Neural progenitor cell (in vitro differentiated cells): ENCODE measurements around the gene CWH43. TPM values are rescaled to one million over a fixed set of nuclear protein-coding genes. Genes with fewer than 3 reads are reported as not detected.
A peak's percentile ranks its signal among the peaks of the same experiment; 100 is the strongest.
"Not testable (repeated sequence)": the region's sequence is repeated elsewhere in the genome, so short reads cannot be mapped to it uniquely, and the experiment has no call there.

Source experiments
- DNase-seq: peaks from one replicate; pipeline ENCODE4 v3.0.0-alpha.2; 2016; ENCODE audit warnings: low spot score
- H2AFZ ChIP-seq: fragments of 200-600 bp; sonication (generic); replicated peaks from 2 replicates; pipeline ENCODE4 v1.6.1; 2016; ENCODE audit warnings: antibody characterized with exemption
- H3F3A ChIP-seq: fragments of 200-600 bp; sonication (generic); 2 replicates; pipeline ENCODE4 v1.6.1; 2016; ENCODE audit warnings: antibody characterized with exemption, low read depth
- H3K27ac ChIP-seq: fragments of 200-600 bp; sonication (generic); 2 replicates; pipeline ENCODE4 v1.5.1; 2016; ENCODE audit warnings: mild to moderate bottlenecking
- H3K27me3 ChIP-seq: fragments of 200-600 bp; sonication (generic); 2 replicates; pipeline ENCODE4 v1.6.1; 2016; ENCODE audit warnings: mild to moderate bottlenecking, moderate library complexity
- H3K36me3 ChIP-seq: fragments of 200-600 bp; sonication (generic); 2 replicates; pipeline ENCODE4 v1.5.1; 2016
- H3K4me1 ChIP-seq: fragments of 200-600 bp; sonication (generic); 2 replicates; pipeline ENCODE4 v1.6.1; 2016; ENCODE audit warnings: mixed run types
- H3K4me2 ChIP-seq: fragments of 200-600 bp; sonication (generic); 2 replicates; pipeline ENCODE4 v1.6.1; 2016
- H3K4me3 ChIP-seq: fragments of 200-600 bp; sonication (generic); 2 replicates; pipeline ENCODE4 v1.5.1; 2016
- H3K79me2 ChIP-seq: fragments of 200-600 bp; sonication (generic); 2 replicates; pipeline ENCODE4 v1.6.1; 2016; ENCODE audit warnings: low read depth
- H3K9ac ChIP-seq: fragments of 200-600 bp; sonication (generic); 2 replicates; pipeline ENCODE4 v1.6.1; 2016
- H3K9me3 ChIP-seq: fragments of 200-600 bp; sonication (generic); 2 replicates; pipeline ENCODE4 v1.5.1; 2016; ENCODE audit warnings: low read depth
- H4K20me1 ChIP-seq: fragments of 200-600 bp; sonication (generic); 2 replicates; pipeline ENCODE4 v1.6.1; 2016; ENCODE audit warnings: low read depth
- H3K27ac Mint-ChIP-seq: 3 replicates; pipeline ENCODE4 v1.8.0; 2021; ENCODE audit warnings: mixed read lengths
- H3K27me3 Mint-ChIP-seq: 2 replicates; pipeline ENCODE4 v1.8.0; 2022; ENCODE audit warnings: low read depth, mild to moderate bottlenecking, inconsistent platforms, moderate library complexity, mixed read lengths; ENCODE audit not compliant: insufficient read depth
- H3K36me3 Mint-ChIP-seq: 3 replicates; pipeline ENCODE4 v1.8.0; 2021; ENCODE audit warnings: mixed read lengths
- H3K4me1 Mint-ChIP-seq: 3 replicates; pipeline ENCODE4 v1.8.0; 2021; ENCODE audit warnings: mixed read lengths
- H3K4me3 Mint-ChIP-seq: 3 replicates; pipeline ENCODE4 v1.8.0; 2021; ENCODE audit warnings: mild to moderate bottlenecking, moderate library complexity, mixed read lengths
- H3K9me3 Mint-ChIP-seq: 3 replicates; pipeline ENCODE4 v1.8.0; 2020; ENCODE audit warnings: mixed read lengths
- EZH2 ChIP-seq: fragments of 200-600 bp; sonication (generic); IDR thresholded peaks from 2 replicates; pipeline ENCODE4 v1.6.1; 2017; ENCODE audit warnings: antibody characterized with exemption, mild to moderate bottlenecking, moderate library complexity
- EZH2phosphoT487 ChIP-seq: fragments of 200-600 bp; sonication (generic); IDR thresholded peaks from 2 replicates; pipeline ENCODE4 v1.6.1; 2017; ENCODE audit warnings: antibody characterized with exemption
- total RNA-seq: library from RNA; depleted of rRNA; stranded (reverse); fragments of >200 nt; gene quantifications from 2 replicates; pipeline ENCODE4 v1.2.3, GENCODE V29; 2015; ENCODE audit warnings: low replicate concordance
- TF ChIP-seq, protein P1 (sequence below): fragments of 200-600 bp; sonication (generic); IDR thresholded peaks from 2 replicates; pipeline ENCODE4 v1.5.1; 2017; ENCODE audit warnings: antibody characterized with exemption, mild to moderate bottlenecking

CWH43 gene
- total RNA-seq, 1 donor from 2014 or later: not detected

DNA sequence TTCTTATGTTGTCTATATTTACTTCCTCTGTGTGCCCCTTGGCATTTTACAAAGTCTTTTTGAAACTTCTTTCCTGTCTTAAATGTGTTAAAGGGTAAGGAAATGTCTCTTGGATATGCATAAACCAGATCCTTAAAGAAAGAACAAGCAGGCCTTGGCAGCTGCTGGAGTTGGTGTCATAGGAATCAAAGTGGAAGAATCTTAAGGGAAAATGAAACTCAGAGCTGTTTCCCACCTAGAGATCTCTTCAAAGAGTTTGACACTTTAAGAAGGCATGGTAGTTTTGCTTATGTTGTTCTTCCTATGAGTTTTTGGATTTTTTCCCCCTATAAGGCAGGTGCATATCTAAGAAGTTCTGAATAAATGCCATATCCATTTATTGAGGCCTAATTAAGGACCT is 37.0 kb upstream of the CWH43 start:
- Histone ChIP-seq H3K27ac (no peak overlapping the region), H3K4me1 (no peaks in the 10 kb centered on the region), H3K9ac (no peak overlapping the region), H3K79me2 (no peaks in the 10 kb centered on the region), H2AFZ (no peak overlapping the region), H3K27me3 (no peaks in the 10 kb centered on the region), H3K36me3 (no peaks in the 10 kb centered on the region), H3K4me3 (no peak overlapping the region), H3K9me3 (no peaks in the 10 kb centered on the region), H4K20me1 (no peaks in the 10 kb centered on the region), H3K4me2 (no peak overlapping the region), H3F3A (no peaks in the 10 kb centered on the region)
- H3K4me1 Mint-ChIP-seq: peaks cover 6% of the 10 kb centered on the region
- no peak overlapping the region for H3K4me3 Mint-ChIP-seq
- H3K27me3 Mint-ChIP-seq: peaks cover 4% of the 10 kb centered on the region
- H3K9me3 Mint-ChIP-seq: no peaks in the 10 kb centered on the region
- TF ChIP-seq EZH2phosphoT487: no peak
- TF ChIP-seq, protein P1, sequence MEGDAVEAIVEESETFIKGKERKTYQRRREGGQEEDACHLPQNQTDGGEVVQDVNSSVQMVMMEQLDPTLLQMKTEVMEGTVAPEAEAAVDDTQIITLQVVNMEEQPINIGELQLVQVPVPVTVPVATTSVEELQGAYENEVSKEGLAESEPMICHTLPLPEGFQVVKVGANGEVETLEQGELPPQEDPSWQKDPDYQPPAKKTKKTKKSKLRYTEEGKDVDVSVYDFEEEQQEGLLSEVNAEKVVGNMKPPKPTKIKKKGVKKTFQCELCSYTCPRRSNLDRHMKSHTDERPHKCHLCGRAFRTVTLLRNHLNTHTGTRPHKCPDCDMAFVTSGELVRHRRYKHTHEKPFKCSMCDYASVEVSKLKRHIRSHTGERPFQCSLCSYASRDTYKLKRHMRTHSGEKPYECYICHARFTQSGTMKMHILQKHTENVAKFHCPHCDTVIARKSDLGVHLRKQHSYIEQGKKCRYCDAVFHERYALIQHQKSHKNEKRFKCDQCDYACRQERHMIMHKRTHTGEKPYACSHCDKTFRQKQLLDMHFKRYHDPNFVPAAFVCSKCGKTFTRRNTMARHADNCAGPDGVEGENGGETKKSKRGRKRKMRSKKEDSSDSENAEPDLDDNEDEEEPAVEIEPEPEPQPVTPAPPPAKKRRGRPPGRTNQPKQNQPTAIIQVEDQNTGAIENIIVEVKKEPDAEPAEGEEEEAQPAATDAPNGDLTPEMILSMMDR: no peak
- no peak for TF ChIP-seq EZH2
- DNase-seq: no peak
- H3K36me3 Mint-ChIP-seq: no peaks in the 10 kb centered on the region
- H3K27ac Mint-ChIP-seq: no peak overlapping the region

DNA sequence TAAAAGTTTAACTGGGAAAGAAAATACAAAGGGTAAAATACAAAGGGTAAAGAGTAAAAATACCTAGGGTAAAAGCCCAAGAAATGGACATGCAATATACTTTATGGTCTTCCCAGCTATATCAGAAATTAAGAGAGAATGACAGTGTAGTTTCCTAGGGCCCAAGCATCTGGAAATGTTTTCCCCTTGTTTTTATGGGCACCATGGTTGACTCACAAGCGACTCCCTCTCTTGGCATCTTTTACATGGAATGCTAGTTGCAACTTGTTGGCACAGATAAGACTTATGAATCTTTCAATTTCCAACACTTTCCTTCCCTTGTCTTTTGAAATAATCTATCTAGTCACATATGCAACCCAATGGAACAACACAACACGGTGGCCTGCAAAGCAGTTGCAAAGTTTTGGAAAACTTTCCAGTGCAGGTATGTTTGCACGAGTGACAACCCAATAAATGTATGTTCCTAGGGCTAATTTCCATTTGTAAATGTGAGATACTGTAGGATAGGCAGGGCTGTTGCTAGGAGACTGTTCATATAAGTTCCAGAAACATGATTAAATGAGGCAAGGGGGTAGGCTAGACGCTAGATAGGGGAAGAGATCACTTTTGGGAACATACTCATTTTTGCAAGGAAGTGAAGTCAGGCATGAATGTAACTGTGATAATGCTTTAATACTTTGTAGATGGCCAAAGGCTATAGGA is 36.4 kb upstream of the CWH43 start:
- Histone ChIP-seq H3K9me3 (no peaks in the 10 kb centered on the region), H3K4me2 (no peak overlapping the region), H3F3A (no peaks in the 10 kb centered on the region), H3K4me1 (no peaks in the 10 kb centered on the region), H3K36me3 (no peaks in the 10 kb centered on the region), H3K4me3 (no peak overlapping the region), H3K79me2 (no peaks in the 10 kb centered on the region), H4K20me1 (no peaks in the 10 kb centered on the region), H3K9ac (no peak overlapping the region), H3K27me3 (no peaks in the 10 kb centered on the region), H3K27ac (no peak overlapping the region), H2AFZ (no peak overlapping the region)
- Mint-ChIP-seq H3K27ac (no peak overlapping the region), H3K9me3 (no peaks in the 10 kb centered on the region), H3K27me3 (peaks cover 2% of the 10 kb centered on the region), H3K4me3 (no peak overlapping the region), H3K36me3 (no peaks in the 10 kb centered on the region), H3K4me1 (peaks cover 4% of the 10 kb centered on the region)
- TF ChIP-seq, protein P1: no peak
- TF ChIP-seq EZH2: no peak
- no peak for TF ChIP-seq EZH2phosphoT487
- no peak for DNase-seq

DNA sequence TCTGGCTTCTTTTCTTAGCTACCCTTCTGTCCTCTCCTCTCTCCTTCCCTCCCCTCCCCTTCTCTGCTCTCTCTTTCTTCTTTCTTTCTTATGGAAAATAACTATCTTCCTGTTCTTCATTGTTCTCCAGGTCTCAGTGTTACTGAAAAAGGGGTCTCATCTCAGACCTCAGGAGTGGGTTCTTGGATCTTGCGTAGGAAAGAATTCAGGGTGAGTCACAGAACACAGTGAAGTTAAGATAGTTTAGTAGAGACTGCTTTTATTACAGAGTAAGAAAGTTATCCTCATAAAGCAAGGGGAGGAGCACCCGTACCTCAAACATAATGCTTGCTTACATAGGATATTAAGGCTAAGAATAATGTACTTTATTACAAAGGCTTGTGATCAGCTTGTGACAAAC is 31.8 kb upstream of the CWH43 start:
- H3K9me3 ChIP-seq: no peaks in the 10 kb centered on the region
- H3K9me3 Mint-ChIP-seq: no peaks in the 10 kb centered on the region
- no peaks in the 10 kb centered on the region for H3K36me3 Mint-ChIP-seq
- no peak overlapping the region for H3K4me3 Mint-ChIP-seq
- no peaks in the 10 kb centered on the region for H3K79me2 ChIP-seq
- no peak overlapping the region for H3K27ac Mint-ChIP-seq
- H3K4me3 ChIP-seq: no peak overlapping the region
- no peaks in the 10 kb centered on the region for H3K4me1 ChIP-seq
- H3K27me3 Mint-ChIP-seq: no peaks in the 10 kb centered on the region
- H3F3A ChIP-seq: no peaks in the 10 kb centered on the region
- no peaks in the 10 kb centered on the region for H4K20me1 ChIP-seq
- no peaks in the 10 kb centered on the region for H3K36me3 ChIP-seq
- no peak overlapping the region for H3K4me2 ChIP-seq
- H2AFZ ChIP-seq: peak overlapping the region; percentile 69
- no peak overlapping the region for H3K27ac ChIP-seq
- H3K9ac ChIP-seq: no peak overlapping the region
- no peak for TF ChIP-seq EZH2phosphoT487
- TF ChIP-seq, protein P1: no peak
- no peak for TF ChIP-seq EZH2
- H3K4me1 Mint-ChIP-seq: peaks cover 4% of the 10 kb centered on the region
- DNase-seq: no peak
- H3K27me3 ChIP-seq: no peaks in the 10 kb centered on the region

DNA sequence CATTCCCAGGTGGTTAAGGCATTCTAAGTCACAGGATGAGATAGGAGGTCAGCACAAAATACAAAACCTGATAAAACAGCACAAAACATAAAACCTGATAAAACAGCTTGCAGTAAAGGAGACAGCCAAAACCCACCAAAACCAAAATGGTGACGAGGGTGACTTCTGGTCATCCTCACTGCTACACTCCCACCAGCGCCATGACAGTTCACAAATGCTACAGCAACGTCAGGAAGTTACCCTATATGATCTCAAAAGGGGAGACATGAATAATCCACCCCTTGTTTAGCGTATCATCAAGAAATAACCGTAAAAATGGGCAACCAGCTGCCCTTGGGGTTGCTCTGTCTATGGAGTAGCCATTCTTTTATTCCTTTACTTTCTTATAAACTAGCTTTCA is 28.7 kb upstream of the CWH43 start:
- H4K20me1 ChIP-seq, H3K4me1 ChIP-seq, H2AFZ ChIP-seq, H3K79me2 ChIP-seq, H3K27me3 Mint-ChIP-seq, H3K36me3 ChIP-seq, H3K4me1 Mint-ChIP-seq, H3K36me3 Mint-ChIP-seq, H3K9me3 ChIP-seq, H3K4me2 ChIP-seq, DNase-seq, H3F3A ChIP-seq, H3K9ac ChIP-seq, H3K27me3 ChIP-seq, H3K4me3 Mint-ChIP-seq, H3K9me3 Mint-ChIP-seq, H3K4me3 ChIP-seq, H3K27ac ChIP-seq, H3K27ac Mint-ChIP-seq: not testable (repeated sequence)
